GM04503 (cell line): ENCODE measurements around the gene LMNA.
A peak's percentile ranks its signal among the peaks of the same experiment; 100 is the strongest.

ENCODE experiments used
- DNase-seq: peaks from one replicate; pipeline ENCODE4 v3.0.0-alpha.2; 2012; ENCODE audit warnings: low read depth

Gene LMNA

GRCh38 chr1:156143765-156144489, 29.4 kb downstream of the LMNA start:
- DNase-seq = no peak

GRCh38 chr1:156144742-156145141, 30.2 kb downstream of the LMNA start:
- no peak for DNase-seq

GRCh38 chr1:156145650-156146019, 31.1 kb downstream of the LMNA start:
- no peak for DNase-seq

GRCh38 chr1:156146020-156146768, 31.7 kb downstream of the LMNA start:
- DNase-seq = peak; percentile 87

- DNase-seq = no peak
These were observed 32.4 kb downstream of the LMNA start for GRCh38 chr1:156146769-156147405.

GRCh38 chr1:156148216-156148615, 33.7 kb downstream of the LMNA start:
- no peak for DNase-seq

GRCh38 chr1:156149374-156150332, 35.1 kb downstream of the LMNA start:
- no peak for DNase-seq

GRCh38 chr1:156150333-156151011, 36.0 kb downstream of the LMNA start:
- DNase-seq = no peak

- DNase-seq = peak; percentile 61
These were observed 36.7 kb downstream of the LMNA start for GRCh38 chr1:156151093-156151688.

- DNase-seq = no peak
These were observed 38.1 kb downstream of the LMNA start for GRCh38 chr1:156152628-156153027.

- no peak for DNase-seq
These were observed 38.9 kb downstream of the LMNA start, which contains the start of gene SEMA4A for GRCh38 chr1:156153362-156153761. SEMA4A (plus strand) TSS chr1:156153585; CDS start chr1:156154579, 994 bp downstream.

- no peak for DNase-seq
These were observed 39.8 kb downstream of the LMNA start for GRCh38 chr1:156154317-156154749.

- no peak for DNase-seq
These were observed 41.4 kb downstream of the LMNA start for GRCh38 chr1:156155756-156156510.

- no peak for DNase-seq
These were observed 43.0 kb downstream of the LMNA start for GRCh38 chr1:156157506-156157905.

- DNase-seq = no peak
These were observed 43.5 kb downstream of the LMNA start for GRCh38 chr1:156157966-156158365.

GRCh38 chr1:156160000-156160742, 45.7 kb downstream of the LMNA start:
- no peak for DNase-seq

- DNase-seq = no peak
These were observed 46.2 kb downstream of the LMNA start for GRCh38 chr1:156160743-156161171.

GRCh38 chr1:156162430-156163037, 48.0 kb downstream of the LMNA start:
- no peak for DNase-seq

GRCh38 chr1:156163712-156164111, 49.2 kb downstream of the LMNA start:
- no peak for DNase-seq
